Thyroid gland (tissue), 4 donors: ENCODE data around the gene HOMER2.

Source experiments
- POLR2A ChIP-seq, 2 donors: fragments of 450-650 bp; IDR thresholded peaks; one replicate each; pipeline ENCODE4 v1.6.1; 2017; ENCODE audit warnings: antibody characterized with exemption in 2 of 2, mild to moderate bottlenecking in 2 of 2, moderate library complexity in 1 of 2
- TF ChIP-seq, protein P1 (sequence below), 6 experiments: fragments of 200-600 bp in 3 of 6; fragments of 450-650 bp in 3 of 6; sonication (generic) in 3 of 6; IDR thresholded peaks; one replicate each; pipeline ENCODE4 v1.5.1; 2016 to 2019; ENCODE audit warnings: antibody characterized with exemption in 6 of 6, mild to moderate bottlenecking in 2 of 6, inconsistent platforms in 1 of 6, moderate library complexity in 1 of 6

DNA sequence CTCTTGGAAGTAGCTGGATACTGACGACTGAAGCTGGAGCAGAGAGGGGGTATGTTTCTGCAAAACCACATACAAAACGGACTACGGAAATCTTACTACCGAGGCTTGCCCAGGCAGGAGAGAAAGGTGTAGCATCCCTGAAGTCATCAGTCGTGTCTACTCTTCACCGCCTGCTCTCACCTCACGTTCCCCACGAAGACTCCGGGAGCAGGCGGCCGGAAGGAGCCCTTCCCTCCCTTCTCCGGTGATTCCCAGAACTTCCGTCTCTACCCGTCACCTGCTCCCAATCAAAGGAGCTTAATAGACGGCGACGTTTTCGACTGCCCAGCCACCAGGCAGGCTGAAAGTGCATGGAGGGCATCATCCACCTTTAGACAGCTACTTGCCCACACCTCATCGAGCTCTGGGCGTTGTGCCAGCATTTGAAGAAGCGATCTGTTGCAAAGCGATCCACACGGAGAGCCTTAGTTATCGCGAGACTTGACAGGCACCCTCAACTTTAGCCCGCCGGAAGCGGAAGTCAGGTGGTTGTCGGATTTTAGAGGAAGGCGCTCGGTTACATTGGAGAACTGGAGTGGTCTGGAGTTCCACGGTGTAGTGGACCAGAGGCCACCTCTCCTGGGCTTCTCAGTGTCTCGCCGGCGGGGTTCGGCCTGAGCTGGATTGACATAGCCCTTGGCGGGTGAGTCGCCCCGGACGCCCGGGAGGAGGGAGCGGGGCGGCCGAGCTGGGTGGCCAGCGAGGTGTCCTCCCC is 33.3 kb upstream of the HOMER2 start, which contains the start of gene RAMAC:
- TF ChIP-seq, protein P1, sequence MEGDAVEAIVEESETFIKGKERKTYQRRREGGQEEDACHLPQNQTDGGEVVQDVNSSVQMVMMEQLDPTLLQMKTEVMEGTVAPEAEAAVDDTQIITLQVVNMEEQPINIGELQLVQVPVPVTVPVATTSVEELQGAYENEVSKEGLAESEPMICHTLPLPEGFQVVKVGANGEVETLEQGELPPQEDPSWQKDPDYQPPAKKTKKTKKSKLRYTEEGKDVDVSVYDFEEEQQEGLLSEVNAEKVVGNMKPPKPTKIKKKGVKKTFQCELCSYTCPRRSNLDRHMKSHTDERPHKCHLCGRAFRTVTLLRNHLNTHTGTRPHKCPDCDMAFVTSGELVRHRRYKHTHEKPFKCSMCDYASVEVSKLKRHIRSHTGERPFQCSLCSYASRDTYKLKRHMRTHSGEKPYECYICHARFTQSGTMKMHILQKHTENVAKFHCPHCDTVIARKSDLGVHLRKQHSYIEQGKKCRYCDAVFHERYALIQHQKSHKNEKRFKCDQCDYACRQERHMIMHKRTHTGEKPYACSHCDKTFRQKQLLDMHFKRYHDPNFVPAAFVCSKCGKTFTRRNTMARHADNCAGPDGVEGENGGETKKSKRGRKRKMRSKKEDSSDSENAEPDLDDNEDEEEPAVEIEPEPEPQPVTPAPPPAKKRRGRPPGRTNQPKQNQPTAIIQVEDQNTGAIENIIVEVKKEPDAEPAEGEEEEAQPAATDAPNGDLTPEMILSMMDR (IDR thresholded peaks at IDR 0.05) = peak in 1 of 6 experiments; percentile 8
- TF ChIP-seq POLR2A (IDR thresholded peaks at IDR 0.05) = peak; percentile 30 to 79
